Astrocyte of the spinal cord (primary cell): ENCODE results near the gene TTC28.

Experiments
- DNase-seq: peaks from one replicate; pipeline ENCODE4 v3.0.0; 2011; ENCODE audit warnings: low read depth, low spot score
- H3K4me3 ChIP-seq: 2 replicates; pipeline ENCODE4 v1.5.1; 2011; ENCODE audit warnings: low read depth, mild to moderate bottlenecking, low read length, moderate library complexity
- in situ Hi-C: cut with HindIII; loops from 2 replicates; pipeline ENCODE4 v1.10.0; 2017; ENCODE audit warnings: low sequenced_read_pairs
- TF ChIP-seq, protein P1 (sequence below): IDR thresholded peaks from 2 replicates; pipeline ENCODE4 v1.5.1; 2012; ENCODE audit warnings: low read depth, mild to moderate bottlenecking, low read length, inconsistent platforms

TTC28 gene

GRCh38 chr22:28021998-28022660 lies 657.5 kb downstream of the TTC28 start:
- H3K4me3 ChIP-seq, result no peak overlapping the region
- TF ChIP-seq, protein P1, sequence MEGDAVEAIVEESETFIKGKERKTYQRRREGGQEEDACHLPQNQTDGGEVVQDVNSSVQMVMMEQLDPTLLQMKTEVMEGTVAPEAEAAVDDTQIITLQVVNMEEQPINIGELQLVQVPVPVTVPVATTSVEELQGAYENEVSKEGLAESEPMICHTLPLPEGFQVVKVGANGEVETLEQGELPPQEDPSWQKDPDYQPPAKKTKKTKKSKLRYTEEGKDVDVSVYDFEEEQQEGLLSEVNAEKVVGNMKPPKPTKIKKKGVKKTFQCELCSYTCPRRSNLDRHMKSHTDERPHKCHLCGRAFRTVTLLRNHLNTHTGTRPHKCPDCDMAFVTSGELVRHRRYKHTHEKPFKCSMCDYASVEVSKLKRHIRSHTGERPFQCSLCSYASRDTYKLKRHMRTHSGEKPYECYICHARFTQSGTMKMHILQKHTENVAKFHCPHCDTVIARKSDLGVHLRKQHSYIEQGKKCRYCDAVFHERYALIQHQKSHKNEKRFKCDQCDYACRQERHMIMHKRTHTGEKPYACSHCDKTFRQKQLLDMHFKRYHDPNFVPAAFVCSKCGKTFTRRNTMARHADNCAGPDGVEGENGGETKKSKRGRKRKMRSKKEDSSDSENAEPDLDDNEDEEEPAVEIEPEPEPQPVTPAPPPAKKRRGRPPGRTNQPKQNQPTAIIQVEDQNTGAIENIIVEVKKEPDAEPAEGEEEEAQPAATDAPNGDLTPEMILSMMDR, result no peak
- in situ Hi-C loops, result no loop called here
- no peak for DNase-seq

DNA sequence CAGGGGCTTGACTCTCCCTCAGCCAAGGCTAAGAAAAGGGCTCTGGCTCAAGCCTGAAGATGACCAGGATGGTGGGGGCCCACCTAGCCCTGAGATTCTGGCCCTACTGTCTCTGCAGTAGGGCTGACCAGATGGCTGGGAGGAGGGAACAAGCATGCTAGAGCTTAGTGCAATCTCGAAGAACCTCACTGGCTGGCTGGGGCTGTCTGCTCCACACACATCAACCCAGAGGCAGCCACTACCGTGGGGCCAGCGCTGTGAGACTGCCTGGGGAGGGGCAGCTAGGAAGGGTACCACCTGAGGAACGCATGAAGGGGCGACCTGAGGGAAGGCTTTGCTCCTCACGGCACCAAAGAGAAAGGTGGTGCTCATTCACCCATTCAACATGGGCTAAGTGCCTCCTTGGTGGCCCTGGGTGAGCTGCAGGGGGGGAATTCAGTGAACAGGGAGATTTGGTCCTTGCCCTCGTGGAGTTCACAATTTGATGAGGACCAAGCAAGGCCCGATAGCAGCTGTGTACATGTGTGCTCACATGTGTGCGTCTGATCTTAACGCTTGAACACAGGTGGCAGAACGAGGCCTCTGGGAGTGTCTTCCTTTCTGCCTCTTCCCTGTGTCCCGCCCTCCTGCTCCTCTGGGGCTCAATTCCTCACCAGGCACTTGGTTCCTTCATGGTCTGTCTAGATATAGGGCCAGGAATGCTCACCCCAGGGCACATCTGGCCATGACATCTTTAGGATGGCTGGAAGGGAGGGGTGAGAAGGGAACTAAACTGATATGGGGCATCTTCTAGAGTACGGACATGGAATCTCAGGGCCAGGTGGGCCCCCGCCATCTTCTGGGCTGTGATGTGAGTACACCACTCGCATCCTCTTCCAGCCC lies 658.3 kb downstream of the TTC28 start:
- DNase-seq, result no peak
- TF ChIP-seq, protein P1, result no peak
- in situ Hi-C loops, result no loop called here
- no peak overlapping the region for H3K4me3 ChIP-seq

DNA sequence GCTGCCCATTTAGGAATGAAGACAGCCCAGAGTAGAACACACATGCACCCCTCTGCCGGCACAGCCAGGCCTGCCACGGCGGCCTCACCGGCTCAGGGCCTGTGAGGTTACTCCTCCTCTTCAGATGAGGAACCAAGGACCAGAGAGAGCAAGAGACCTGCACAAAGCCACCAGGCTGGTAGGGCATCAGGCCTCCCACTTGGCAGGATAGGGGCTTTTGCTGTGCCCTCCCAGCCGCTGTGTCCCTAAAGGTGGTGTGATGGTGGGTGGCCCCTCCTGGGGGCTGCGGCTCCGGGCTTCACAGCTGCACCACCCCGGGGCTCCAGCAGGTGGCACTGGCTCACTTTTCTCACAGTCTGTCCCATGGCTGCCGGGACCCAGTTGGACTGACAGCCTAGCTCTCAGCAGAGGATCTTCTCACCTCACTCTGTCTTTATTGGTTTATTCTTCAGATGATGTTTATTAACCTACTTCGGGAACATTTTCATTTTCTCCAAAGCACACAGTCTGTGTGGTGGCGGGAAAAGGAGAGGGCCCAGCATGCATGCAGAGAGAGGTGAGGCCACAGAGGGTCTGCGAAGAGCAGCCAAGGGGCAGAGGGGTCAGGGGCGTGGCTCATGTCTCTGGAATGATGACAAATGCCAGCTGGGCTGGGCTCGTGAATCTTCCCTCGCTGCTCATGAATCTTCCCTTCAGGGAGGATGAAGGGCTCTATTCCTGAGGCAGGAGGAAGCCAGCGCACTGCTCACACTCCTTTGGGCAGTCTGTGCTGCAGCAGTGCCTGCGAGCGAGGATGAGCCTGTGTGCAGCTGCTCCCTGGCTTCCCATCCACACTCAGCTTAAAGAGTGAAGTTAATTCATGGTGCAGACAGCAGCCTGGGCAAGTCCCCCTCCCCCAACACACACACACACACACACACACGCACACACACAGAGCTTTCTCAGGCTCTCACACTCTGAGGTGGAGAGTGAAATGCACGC lies 659.5 kb downstream of the TTC28 start:
- in situ Hi-C loops, result no loop called here
- TF ChIP-seq, protein P1, result peak; percentile 99
- no peak overlapping the region for H3K4me3 ChIP-seq
- peak; percentile 37 for DNase-seq

- no peak for DNase-seq
- in situ Hi-C loops, result no loop called here
- H3K4me3 ChIP-seq, result no peak overlapping the region
- TF ChIP-seq, protein P1, result no peak
Measured at GRCh38 chr22:28019360-28019759, 660.3 kb downstream of the TTC28 start.

GRCh38 chr22:28018461-28018927 lies 661.1 kb downstream of the TTC28 start:
- in situ Hi-C loops, result no loop called here
- no peak overlapping the region for H3K4me3 ChIP-seq
- no peak for DNase-seq
- TF ChIP-seq, protein P1, result no peak

DNA sequence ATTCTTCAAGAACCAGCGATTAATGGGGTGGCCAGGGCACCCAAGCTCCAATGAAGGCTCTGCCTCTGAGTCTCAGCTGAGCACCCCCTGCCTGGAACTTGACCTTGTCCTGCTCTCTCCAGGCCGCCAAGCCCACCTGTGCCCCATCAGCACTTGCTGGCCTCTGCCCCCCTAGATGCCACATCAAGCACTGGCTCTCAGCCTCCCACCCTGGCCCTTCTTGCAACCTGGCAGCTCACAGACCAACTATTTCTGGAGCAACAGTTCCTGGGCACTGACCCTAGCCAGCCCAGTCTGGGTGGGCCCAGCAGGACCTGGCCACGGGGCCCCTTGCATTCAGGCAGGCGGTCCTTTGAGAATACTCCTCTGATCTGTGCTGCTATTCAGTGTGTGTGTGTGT lies 661.8 kb downstream of the TTC28 start:
- no peak overlapping the region for H3K4me3 ChIP-seq
- in situ Hi-C loops, result no loop called here
- no peak for DNase-seq
- TF ChIP-seq, protein P1, result no peak
